HepG2 (cell line): ENCODE results near the gene TMEM223. TPM values are rescaled to one million over a fixed set of nuclear protein-coding genes. Genes with fewer than 3 reads are reported as not detected.

ENCODE experiments used
- HNF1B ChIP-seq: sonication (generic); formaldehyde crosslinking; IDR thresholded peaks from 2 replicates; pipeline ENCODE4 v1.5.1; 2020; ENCODE audit warnings: mild to moderate bottlenecking, moderate library complexity, missing genetic modification reagents
- HNRNPL ChIP-seq: fragments of 200-400 bp; formaldehyde crosslinking; IDR thresholded peaks from 2 replicates; pipeline ENCODE4 v1.6.1; 2017; ENCODE audit warnings: mild to moderate bottlenecking, low read depth, low read length
- IKZF5 ChIP-seq: IDR thresholded peaks from 2 replicates; pipeline ENCODE4 v1.6.1; 2018; ENCODE audit warnings: missing genetic modification reagents, mild to moderate bottlenecking, missing compliant biosample characterization
- POLR2A ChIP-seq, 2 experiments: IDR thresholded peaks; 2 replicates each; pipeline ENCODE4 v1.6.1; 2011; ENCODE audit warnings: low read depth in 2 of 2, low read length in 2 of 2, mild to moderate bottlenecking in 1 of 2, moderate library complexity in 1 of 2; ENCODE audit not compliant: insufficient read depth in 1 of 2
- RCOR2 ChIP-seq: IDR thresholded peaks from 2 replicates; pipeline ENCODE4 v1.6.1; 2016; ENCODE audit warnings: missing biosample characterization, missing genetic modification reagents
- RFXANK ChIP-seq: IDR thresholded peaks from 2 replicates; pipeline ENCODE4 v1.6.1; 2016
- RXRB ChIP-seq: IDR thresholded peaks from 2 replicates; pipeline ENCODE4 v1.6.1; 2016; ENCODE audit warnings: borderline replicate concordance, missing genetic modification reagents, missing compliant biosample characterization
- SIN3B ChIP-seq: fragments of 150-350 bp; IDR thresholded peaks from 2 replicates; pipeline ENCODE4 v1.6.1; 2014; ENCODE audit warnings: low read length
- SIX4 ChIP-seq: sonication (generic); formaldehyde crosslinking; IDR thresholded peaks from 2 replicates; pipeline ENCODE4 v1.4.0; 2020; ENCODE audit warnings: missing genetic modification reagents
- SNAPC4 ChIP-seq: sonication (generic); formaldehyde crosslinking; IDR thresholded peaks from 2 replicates; pipeline ENCODE4 v1.4.0; 2020; ENCODE audit warnings: mild to moderate bottlenecking, missing genetic modification reagents
- SYNCRIP ChIP-seq: fragments of 200-400 bp; formaldehyde crosslinking; IDR thresholded peaks from 2 replicates; pipeline ENCODE4 v1.6.1; 2018; ENCODE audit warnings: mild to moderate bottlenecking, low read depth, low read length; ENCODE audit not compliant: insufficient read depth
- TAF1 ChIP-seq: sonication (generic); formaldehyde crosslinking; IDR thresholded peaks from 2 replicates; pipeline ENCODE4 v1.4.0; 2020; ENCODE audit warnings: missing genetic modification reagents
- ZGPAT ChIP-seq: IDR thresholded peaks from 2 replicates; pipeline ENCODE4 v1.6.1; 2016; ENCODE audit warnings: mild to moderate bottlenecking
- ZMYM3 ChIP-seq: sonication (generic); formaldehyde crosslinking; IDR thresholded peaks from 2 replicates; pipeline ENCODE4 v1.5.1; 2020; ENCODE audit warnings: mild to moderate bottlenecking, missing genetic modification reagents
- ZNF17 ChIP-seq: sonication (generic); formaldehyde crosslinking; IDR thresholded peaks from 2 replicates; pipeline ENCODE4 v1.5.0; 2020; ENCODE audit warnings: mild to moderate bottlenecking, missing genetic modification reagents
- ZNF451 ChIP-seq: sonication (generic); formaldehyde crosslinking; IDR thresholded peaks from 2 replicates; pipeline ENCODE4 v1.5.0; 2020; ENCODE audit warnings: mild to moderate bottlenecking, missing genetic modification reagents
- polyA plus RNA-seq, 8 experiments: library from polyadenylated mRNA; depleted of rRNA in 3 of 8; stranded (reverse) in 7 of 8; unstranded in 1 of 8; fragments of >200 nt; fragmentation: Illumina TruSeq in 4 of 8; extraction: Trizol in 4 of 8; gene quantifications; 2 replicates each; pipeline versions ENCODE4 v1.2.1 to v1.2.3, GENCODE V29; 2011 to 2016; ENCODE audit warnings: low read depth in 4 of 8, missing spikeins in 1 of 8, mixed read lengths in 1 of 8; ENCODE audit not compliant: insufficient read depth in 1 of 8
- total RNA-seq, 5 experiments: library from RNA; depleted of rRNA; stranded (reverse); fragments of >200 nt; fragmentation: Illumina TruSeq; extraction: Trizol; gene quantifications; 2 replicates each; pipeline ENCODE4 v1.2.3, GENCODE V29; 2016; ENCODE audit warnings: low read depth in 1 of 5
- TF ChIP-seq, protein P1 (sequence below), 2 experiments: fragments of 450-650 bp in 1 of 2; sonication (generic) in 1 of 2; formaldehyde crosslinking; IDR thresholded peaks; 2 replicates each; pipeline versions ENCODE4 v1.5.0 to v1.8.0; 2020 to 2022; ENCODE audit warnings: mild to moderate bottlenecking in 1 of 2, missing genetic modification reagents in 1 of 2

Gene TMEM223
- total and polyA plus RNA-seq, 2 of the 13 experiments (the other 11 are each of a cell fraction or from before 2014, with no cell fraction given) = 19.5 to 24.9 TPM

DNA sequence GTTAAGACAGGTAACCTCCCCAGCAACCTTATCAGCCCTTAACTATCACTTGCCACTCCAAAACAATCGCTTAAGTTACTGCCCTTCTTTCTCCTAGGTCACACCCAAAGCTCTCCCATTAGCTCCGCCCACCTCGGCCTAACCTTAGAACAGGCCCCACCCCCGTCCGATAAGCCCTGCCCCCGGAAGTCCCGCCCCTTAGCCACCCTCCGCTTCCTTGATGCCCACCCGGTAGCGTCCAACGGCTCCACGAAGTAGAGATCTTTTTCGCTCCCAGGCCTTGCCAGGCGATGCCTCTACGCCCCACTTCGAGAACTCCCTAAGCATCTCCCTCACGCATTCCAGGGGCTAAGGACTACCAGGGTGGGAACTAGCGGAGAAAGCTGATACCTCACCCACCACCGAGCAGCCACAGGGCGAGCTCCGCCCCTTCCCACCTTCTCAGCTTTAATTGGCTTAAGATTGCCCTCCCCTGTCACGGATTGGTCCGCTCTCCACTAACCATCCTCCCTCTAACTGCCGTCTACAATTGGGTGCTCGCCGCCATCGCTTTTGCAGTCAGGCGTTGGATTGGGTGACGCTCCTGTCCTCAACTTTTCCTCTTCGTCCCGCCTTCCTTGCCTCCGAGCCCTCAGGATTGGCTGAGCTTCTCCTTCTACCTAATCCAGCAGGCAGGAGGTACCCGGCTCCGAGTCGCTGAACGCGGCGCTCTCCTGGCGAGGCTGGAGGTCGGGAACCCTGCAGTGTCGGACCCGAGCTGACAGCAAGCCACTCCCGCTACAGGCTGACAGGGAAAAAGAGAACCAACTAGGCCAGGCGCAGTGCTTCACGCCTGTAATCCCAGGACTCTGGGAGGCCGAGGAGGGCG is 37.8 kb downstream of the TMEM223 start, which contains the start of gene ZBTB3 (continued):
- TF ChIP-seq HNRNPL (no peak), SYNCRIP (no peak), ZMYM3 (CRISPR knock-in tag) (peak; percentile 74; the same call in 1 of the 2 replicates), SNAPC4 (CRISPR knock-in tag) (no peak), POLR2A (IDR thresholded peaks at IDR 0.05; ENCODE audit: insufficient read depth in 1 of 2, low read depth in 2 of 2, low read length in 2 of 2) (peak; percentile 83 to 88), ZNF17 (CRISPR knock-in tag) (no peak), HNF1B (CRISPR knock-in tag) (peak; percentile 49), TAF1 (CRISPR knock-in tag) (peak; percentile 64; the same call in 1 of the 2 replicates), SIN3B (peak; percentile 70), IKZF5 (CRISPR knock-in tag) (peak; percentile 40; the same call in 1 of the 2 replicates), RCOR2 (0 out of 2 replicates have a peak, but pooled peaks have one; percentile 42), ZNF451 (CRISPR knock-in tag) (0 out of 2 replicates have a peak, but pooled peaks have one; percentile 39), RFXANK (CRISPR knock-in tag) (peak; percentile 21; the same call in 1 of the 2 replicates), SIX4 (CRISPR knock-in tag) (no peak), ZGPAT (CRISPR knock-in tag) (peak; percentile 13; the same call in 1 of the 2 replicates), RXRB (CRISPR knock-in tag) (no peak; the same call in 1 of the 2 replicates)
- TF ChIP-seq, protein P1, sequence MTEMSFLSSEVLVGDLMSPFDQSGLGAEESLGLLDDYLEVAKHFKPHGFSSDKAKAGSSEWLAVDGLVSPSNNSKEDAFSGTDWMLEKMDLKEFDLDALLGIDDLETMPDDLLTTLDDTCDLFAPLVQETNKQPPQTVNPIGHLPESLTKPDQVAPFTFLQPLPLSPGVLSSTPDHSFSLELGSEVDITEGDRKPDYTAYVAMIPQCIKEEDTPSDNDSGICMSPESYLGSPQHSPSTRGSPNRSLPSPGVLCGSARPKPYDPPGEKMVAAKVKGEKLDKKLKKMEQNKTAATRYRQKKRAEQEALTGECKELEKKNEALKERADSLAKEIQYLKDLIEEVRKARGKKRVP (CRISPR knock-in tag; IDR thresholded peaks at IDR 0.05) = no peak
